Epidermal melanocyte (primary cell): ENCODE data around the gene CCDC68.
"Not testable (repeated sequence)": the region's sequence is repeated elsewhere in the genome, so short reads cannot be mapped to it uniquely, and the experiment has no call there.

Experiments used
- DNase-seq: peaks from one replicate; pipeline ENCODE4 v3.0.0; 2011; ENCODE audit warnings: low spot score; ENCODE audit not compliant: insufficient read length

Gene CCDC68, protein sequence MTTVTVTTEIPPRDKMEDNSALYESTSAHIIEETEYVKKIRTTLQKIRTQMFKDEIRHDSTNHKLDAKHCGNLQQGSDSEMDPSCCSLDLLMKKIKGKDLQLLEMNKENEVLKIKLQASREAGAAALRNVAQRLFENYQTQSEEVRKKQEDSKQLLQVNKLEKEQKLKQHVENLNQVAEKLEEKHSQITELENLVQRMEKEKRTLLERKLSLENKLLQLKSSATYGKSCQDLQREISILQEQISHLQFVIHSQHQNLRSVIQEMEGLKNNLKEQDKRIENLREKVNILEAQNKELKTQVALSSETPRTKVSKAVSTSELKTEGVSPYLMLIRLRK

DNA sequence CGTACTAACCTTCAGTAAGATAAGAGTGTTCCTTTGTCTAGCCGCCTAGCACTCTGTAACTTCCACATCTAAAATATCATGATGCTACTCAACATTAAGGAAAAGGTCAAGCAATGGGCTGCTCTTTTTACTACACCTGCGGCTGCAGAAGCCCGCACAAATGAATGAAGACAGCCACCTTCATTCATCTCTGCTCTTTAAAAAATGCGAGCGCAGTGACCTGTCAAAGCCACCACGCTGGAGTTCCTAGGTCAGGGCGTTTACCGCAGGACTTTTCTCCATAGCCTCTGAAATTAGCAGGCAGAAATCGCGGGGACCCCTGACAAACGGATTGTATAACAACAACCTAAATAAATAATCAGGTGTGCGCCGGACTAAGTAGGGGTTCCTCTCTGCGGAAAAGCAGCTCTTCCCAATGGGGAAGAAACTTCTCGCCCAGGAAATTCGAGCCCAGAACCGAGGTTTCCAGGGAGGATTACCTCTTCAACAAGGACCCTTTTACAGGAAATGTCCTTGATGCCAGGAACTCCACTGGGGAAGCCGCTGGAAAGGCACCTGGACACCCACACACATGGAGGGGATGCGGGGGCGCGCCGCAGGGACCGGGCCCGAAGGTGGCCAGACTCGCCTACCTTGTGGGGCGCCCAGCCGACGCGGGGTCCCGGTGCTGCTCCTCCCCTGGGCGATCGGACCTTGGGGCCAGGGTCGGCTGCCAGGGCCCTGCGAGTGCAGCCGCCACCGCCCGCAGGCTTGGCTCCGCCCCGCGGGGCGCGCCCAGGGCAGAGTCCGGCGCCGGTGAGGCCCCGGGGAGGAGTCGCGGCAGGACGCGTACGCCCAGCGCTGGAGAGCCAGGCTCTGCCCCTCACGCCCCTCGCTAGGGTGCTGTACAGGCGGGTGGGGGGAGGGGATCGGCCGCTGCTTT, at the start of gene CCDC68:
TSS of gene CCDC68 (minus strand) at position 758 of the 922 bp plus-strand sequence. CDS start 16,670 bp downstream, outside the sequence.
- no peak for DNase-seq

GRCh38 chr18:55007602-55008001, 48.3 kb upstream of the CCDC68 start:
- no peak for DNase-seq

GRCh38 chr18:55003695-55004094, 44.4 kb upstream of the CCDC68 start:
- no peak for DNase-seq

- no peak for DNase-seq
Measured at GRCh38 chr18:55002261-55002660, 43.0 kb upstream of the CCDC68 start.

DNA sequence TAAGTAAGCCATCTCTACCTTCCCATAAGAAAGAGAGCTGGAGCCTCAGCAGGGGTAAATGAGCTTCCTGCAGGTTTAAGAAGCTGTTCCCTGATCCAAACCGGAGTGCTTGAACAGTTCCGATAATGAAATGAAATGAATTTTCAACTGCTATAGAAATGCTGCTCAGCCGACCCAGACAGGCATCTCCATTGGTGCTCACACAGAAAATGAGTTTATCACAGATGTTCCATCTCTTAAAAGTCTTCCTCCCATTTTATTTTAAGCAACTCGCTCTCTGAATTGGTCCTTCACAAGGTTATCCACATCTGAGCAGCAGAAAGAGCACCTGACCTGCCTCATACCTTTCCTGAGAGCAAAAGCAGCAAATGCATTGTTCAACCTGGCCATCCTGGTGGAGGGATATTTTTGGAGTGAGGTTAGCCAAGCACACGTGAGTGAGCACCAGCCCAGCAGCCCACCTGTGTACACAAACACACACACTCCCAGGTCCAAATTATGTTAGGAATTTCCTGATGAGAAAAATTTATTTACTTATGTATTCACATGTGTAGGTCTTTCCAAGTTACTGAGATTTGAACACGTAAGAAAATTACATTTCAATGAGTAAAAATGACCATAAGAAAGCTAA, 42.2 kb upstream of the CCDC68 start:
- DNase-seq: no peak

- DNase-seq: no peak
Measured at GRCh38 chr18:55000529-55000928, 41.3 kb upstream of the CCDC68 start.

DNA sequence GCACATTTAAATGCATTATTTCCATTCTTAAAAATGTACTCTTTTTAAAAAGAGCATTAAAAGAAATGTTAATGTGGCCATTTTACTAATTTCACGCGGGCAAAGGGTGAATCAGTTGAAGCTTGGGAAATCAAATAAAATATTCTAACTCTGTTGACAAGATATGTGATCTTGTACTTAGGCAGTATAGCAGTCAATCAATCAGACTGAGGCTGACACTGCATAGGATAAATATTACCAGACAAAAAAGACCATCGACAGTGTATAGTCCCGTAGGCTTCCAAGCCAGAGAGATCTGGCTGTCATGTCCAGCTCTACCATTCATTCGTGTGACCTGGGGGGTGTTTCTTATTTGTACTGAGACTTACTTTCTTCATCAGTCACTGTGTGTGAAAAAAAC, 39.8 kb upstream of the CCDC68 start:
- DNase-seq: no peak

GRCh38 chr18:54995421-54996143, 36.3 kb upstream of the CCDC68 start:
- no peak for DNase-seq

DNA sequence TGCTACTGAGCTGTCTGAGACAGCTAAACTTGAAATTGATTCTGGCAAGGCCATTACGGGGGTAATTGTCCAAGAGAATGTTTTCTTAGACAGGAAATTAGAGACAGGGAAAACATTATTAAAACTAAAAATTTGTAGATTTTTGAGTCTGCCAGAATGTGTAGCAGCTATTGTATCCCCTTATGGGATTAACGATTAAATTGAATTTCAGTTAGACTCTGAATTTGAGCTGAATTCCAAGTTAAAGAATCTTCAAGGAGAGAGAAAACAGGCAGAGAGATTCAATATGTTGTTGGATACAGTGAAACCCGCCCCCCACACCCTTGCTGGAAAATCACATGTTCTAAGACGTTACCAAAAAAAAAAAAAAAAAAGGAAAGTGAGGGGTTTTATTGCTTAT, 32.7 kb upstream of the CCDC68 start:
- DNase-seq: no peak

DNA sequence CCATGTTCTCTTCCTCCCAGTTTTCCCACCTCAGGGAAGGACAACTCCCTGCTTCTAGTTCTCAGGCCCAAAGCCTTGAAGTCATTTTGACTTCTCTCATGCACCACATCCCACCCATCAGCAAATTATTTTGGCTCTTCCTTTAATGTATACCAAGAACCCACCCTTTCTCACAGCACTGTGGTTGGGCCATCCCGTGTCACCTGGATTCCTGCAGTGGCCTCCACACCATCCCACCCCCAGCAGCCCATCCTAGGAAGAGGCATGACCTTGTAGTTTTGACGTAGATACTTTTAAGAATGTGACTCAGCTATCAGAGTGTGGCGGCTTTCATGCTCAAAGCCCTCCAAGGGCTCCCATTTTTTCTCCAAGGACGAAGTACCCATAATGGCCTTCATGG, 25.6 kb upstream of the CCDC68 start:
- no peak for DNase-seq

- no peak for DNase-seq
Measured at GRCh38 chr18:54983791-54984190, 24.5 kb upstream of the CCDC68 start.

GRCh38 chr18:54983041-54983686, 23.9 kb upstream of the CCDC68 start:
- DNase-seq: no peak

- no peak for DNase-seq
Measured at GRCh38 chr18:54981076-54981475, 21.8 kb upstream of the CCDC68 start.

DNA sequence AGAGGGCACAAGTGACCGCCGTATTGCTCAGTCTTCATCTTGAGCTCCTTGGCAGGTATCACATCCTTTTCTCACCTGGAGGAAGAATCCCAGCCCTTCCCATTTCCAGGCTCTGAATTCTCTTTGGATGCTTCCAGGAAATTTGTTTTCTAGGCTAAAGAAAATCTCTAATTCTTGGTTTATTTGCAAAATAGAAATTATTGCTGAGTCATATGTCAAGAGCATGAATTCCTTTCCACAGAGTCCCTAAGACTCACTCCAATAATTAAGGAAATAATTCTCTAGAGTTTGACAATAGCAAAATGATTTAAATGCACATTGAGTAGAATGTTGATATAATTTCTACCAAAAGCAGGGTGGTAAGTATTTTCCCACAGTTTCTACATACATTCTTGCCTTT, 16.3 kb upstream of the CCDC68 start:
- no peak for DNase-seq

DNA sequence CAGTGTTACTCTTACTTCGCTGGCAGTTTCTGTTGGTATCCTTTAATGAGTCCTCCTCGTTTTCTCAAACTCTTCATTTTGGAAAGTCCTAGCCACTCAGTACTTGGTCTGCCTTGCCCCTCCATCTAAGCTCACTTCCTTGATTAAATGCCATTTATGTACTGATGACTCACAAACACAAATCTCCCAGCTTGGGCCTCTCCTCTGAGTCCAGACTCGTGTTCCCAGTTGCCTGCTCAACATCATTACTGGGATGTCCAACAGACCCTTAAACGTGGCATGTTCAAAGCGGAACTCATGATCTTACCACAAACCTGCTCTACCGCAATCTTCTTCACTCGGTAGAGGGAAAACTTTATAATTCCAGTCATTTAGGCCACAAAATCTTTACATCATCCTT, 13.8 kb upstream of the CCDC68 start:
- no peak for DNase-seq

GRCh38 chr18:54968807-54969206, 9.5 kb upstream of the CCDC68 start:
- DNase-seq: no peak

DNA sequence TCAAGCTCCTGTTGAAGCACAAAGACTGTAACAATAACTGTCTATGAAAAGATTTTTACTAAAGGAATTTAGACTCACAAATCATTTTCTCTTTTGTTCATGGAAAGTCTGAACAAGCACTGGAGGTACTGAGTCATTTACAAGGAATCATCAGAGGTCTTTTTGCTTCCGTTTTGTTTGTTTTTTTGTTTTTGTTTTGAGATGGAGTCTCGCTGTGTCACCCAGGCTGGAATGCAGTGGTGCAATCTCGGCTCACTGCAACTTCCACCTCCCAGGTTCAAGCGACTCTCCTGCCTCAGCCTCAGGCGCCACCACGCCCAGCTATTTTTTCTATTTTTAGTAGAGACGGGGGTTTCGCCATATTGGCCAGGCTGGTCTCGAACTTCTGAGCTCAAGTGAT, 9.0 kb upstream of the CCDC68 start:
- DNase-seq: not testable (repeated sequence)

- DNase-seq: no peak
Measured at GRCh38 chr18:54967786-54968185, 8.5 kb upstream of the CCDC68 start.

GRCh38 chr18:54964741-54965140, 5.5 kb upstream of the CCDC68 start:
- no peak for DNase-seq

DNA sequence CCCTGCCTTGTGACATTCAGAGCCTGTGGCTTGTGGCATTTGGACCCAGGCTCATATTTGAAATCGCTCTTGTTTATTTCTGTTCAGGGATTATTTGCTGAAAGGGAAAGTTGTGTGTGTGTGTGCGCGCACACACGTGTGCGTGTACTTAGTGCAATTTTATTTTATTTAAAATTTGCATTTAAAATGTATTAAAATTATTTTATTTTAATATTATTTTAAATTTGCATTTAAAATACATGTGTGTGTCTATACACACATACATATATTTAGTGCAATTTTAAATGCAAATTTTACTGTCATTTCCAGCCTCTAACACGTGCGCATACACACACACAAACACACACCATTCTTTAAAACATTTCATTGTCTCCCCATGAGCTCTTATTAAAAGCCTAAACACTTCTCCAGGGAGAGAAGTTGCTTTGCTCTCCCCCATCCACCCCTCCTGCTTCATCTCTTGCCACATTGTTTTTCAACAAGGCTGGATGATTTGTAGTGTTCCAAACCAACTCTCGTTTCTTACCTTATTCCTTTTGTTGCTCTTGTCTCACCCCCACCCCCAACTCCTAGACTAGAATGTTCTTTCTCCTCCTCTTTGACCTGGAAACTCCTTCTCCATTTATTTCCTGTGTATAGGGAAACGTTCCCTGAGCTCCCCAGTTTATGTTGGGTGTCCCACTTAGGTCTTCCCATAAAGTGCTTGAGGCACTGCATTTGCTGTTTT, 3.8 kb upstream of the CCDC68 start:
- no peak for DNase-seq
